ENCODE data around the gene GALNT11.

GALNT11 gene

GRCh38 chr7:152133804-152134203 lies 108.3 kb downstream of the GALNT11 start:
- TF ChIP-seq SIN3A (IDR thresholded peaks at IDR 0.05; ENCODE audit: borderline replicate concordance, insufficient read depth, low read length) = no peak
- TF ChIP-seq REST (IDR thresholded peaks at IDR 0.05; ENCODE audit: insufficient read depth in 1 of 2, low read depth in 2 of 2, low read length in 2 of 2) = no peak
- TF ChIP-seq FOXP2 (optimal IDR thresholded peaks at IDR 0.05; ENCODE audit: borderline replicate concordance, extremely low read depth, extremely low read length, insufficient read depth) = no peak
- no peak for TF ChIP-seq POLR2AphosphoS5 (IDR thresholded peaks at IDR 0.05; ENCODE audit: low read depth, low read length)
- no peak for TF ChIP-seq TAF1 (IDR thresholded peaks at IDR 0.05; ENCODE audit: borderline replicate concordance, insufficient read depth, low read length)

- TF ChIP-seq REST (IDR thresholded peaks at IDR 0.05; ENCODE audit: insufficient read depth in 1 of 2, low read depth in 2 of 2, low read length in 2 of 2) = no peak
- no peak for TF ChIP-seq FOXP2 (optimal IDR thresholded peaks at IDR 0.05; ENCODE audit: borderline replicate concordance, extremely low read depth, extremely low read length, insufficient read depth)
- TF ChIP-seq SIN3A (IDR thresholded peaks at IDR 0.05; ENCODE audit: borderline replicate concordance, insufficient read depth, low read length) = no peak
- no peak for TF ChIP-seq TAF1 (IDR thresholded peaks at IDR 0.05; ENCODE audit: borderline replicate concordance, insufficient read depth, low read length)
- no peak for TF ChIP-seq POLR2AphosphoS5 (IDR thresholded peaks at IDR 0.05; ENCODE audit: low read depth, low read length)
These were observed 111.2 kb downstream of the GALNT11 start for GRCh38 chr7:152136686-152137085.

- TF ChIP-seq TAF1 (IDR thresholded peaks at IDR 0.05; ENCODE audit: borderline replicate concordance, insufficient read depth, low read length) (no peak), REST (IDR thresholded peaks at IDR 0.05; ENCODE audit: insufficient read depth in 1 of 2, low read depth in 2 of 2, low read length in 2 of 2) (no peak), SIN3A (IDR thresholded peaks at IDR 0.05; ENCODE audit: borderline replicate concordance, insufficient read depth, low read length) (no peak), POLR2AphosphoS5 (IDR thresholded peaks at IDR 0.05; ENCODE audit: low read depth, low read length) (no peak), FOXP2 (optimal IDR thresholded peaks at IDR 0.05; ENCODE audit: borderline replicate concordance, extremely low read depth, extremely low read length, insufficient read depth) (no peak)
These were observed 112.1 kb downstream of the GALNT11 start for GRCh38 chr7:152137476-152138025.

GRCh38 chr7:152140067-152140466 lies 114.6 kb downstream of the GALNT11 start:
- no peak for TF ChIP-seq POLR2AphosphoS5 (IDR thresholded peaks at IDR 0.05; ENCODE audit: low read depth, low read length)
- no peak for TF ChIP-seq REST (IDR thresholded peaks at IDR 0.05; ENCODE audit: insufficient read depth in 1 of 2, low read depth in 2 of 2, low read length in 2 of 2)
- TF ChIP-seq TAF1 (IDR thresholded peaks at IDR 0.05; ENCODE audit: borderline replicate concordance, insufficient read depth, low read length) = no peak
- no peak for TF ChIP-seq FOXP2 (optimal IDR thresholded peaks at IDR 0.05; ENCODE audit: borderline replicate concordance, extremely low read depth, extremely low read length, insufficient read depth)
- no peak for TF ChIP-seq SIN3A (IDR thresholded peaks at IDR 0.05; ENCODE audit: borderline replicate concordance, insufficient read depth, low read length)

Measured in PFSK-1 (cell line).